Lower leg skin (tissue), 4 donors: ENCODE data around the gene BPI. TPM values are rescaled to one million over a fixed set of nuclear protein-coding genes. Genes with fewer than 3 reads are reported as not detected.

ENCODE experiments used
- DNase-seq, 2 donors: peaks; one replicate each; pipeline ENCODE4 v3.0.0-alpha.2; 2019; ENCODE audit warnings: low spot score in 2 of 2
- H3K4me3 ChIP-seq: fragments of 200-600 bp; sonication (generic); 2 replicates; pipeline ENCODE4 v1.5.1; 2017; ENCODE audit warnings: mild to moderate bottlenecking, low read depth; ENCODE audit not compliant: poor library complexity, severe bottlenecking
- POLR2A ChIP-seq, 2 donors: fragments of 450-650 bp; IDR thresholded peaks; one replicate each; pipeline ENCODE4 v1.6.1; 2016 to 2017; ENCODE audit warnings: antibody characterized with exemption in 2 of 2, mild to moderate bottlenecking in 1 of 2, moderate library complexity in 1 of 2
- WGBS, 2 donors: methylation state at CpG; one replicate each; pipeline ENCODE4 v1.1.5; 2018; 5-methylcytosine and 5-hydroxymethylcytosine counted together
- intact Hi-C: fragments of 100-400 bp; cut with DNase I; formaldehyde crosslinking; loops from one replicate; pipeline ENCODE4 v1.15.0; 2023; ENCODE audit warnings: low total_unique reads
- total RNA-seq, 4 donors: library from RNA; depleted of rRNA; stranded (reverse); fragments of >200 nt; gene quantifications; one replicate each; pipeline ENCODE4 v1.1.0, GENCODE V29; 2016
- TF ChIP-seq, protein P1 (sequence below), 3 donors: fragments of 450-650 bp; IDR thresholded peaks; one replicate each; pipeline ENCODE4 v1.5.1; 2016; ENCODE audit warnings: antibody characterized with exemption in 3 of 3, mild to moderate bottlenecking in 3 of 3, moderate library complexity in 2 of 3

BPI gene
- total RNA-seq, 4 donors from 2014 or later: not detected

DNA sequence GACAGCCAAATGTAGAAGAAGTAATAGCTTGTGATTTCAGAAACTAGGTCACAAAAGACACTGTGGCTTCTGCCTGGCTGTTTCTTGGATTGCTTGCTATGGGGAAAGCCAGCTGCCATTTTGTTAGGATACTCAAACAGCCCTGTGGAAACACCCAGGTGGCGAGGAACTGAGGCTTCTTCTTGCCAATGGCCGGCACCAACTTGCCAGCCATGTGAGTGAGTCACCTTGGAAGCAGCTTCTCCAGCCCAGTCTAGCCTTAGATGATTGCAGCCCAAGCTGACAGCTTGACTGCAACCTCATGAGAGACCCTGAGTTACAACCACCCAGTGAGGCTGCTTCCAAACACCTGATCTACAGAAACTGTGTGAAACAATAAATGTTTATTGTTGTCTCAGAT is 31.6 kb upstream of the BPI start:
- TF ChIP-seq, protein P1, sequence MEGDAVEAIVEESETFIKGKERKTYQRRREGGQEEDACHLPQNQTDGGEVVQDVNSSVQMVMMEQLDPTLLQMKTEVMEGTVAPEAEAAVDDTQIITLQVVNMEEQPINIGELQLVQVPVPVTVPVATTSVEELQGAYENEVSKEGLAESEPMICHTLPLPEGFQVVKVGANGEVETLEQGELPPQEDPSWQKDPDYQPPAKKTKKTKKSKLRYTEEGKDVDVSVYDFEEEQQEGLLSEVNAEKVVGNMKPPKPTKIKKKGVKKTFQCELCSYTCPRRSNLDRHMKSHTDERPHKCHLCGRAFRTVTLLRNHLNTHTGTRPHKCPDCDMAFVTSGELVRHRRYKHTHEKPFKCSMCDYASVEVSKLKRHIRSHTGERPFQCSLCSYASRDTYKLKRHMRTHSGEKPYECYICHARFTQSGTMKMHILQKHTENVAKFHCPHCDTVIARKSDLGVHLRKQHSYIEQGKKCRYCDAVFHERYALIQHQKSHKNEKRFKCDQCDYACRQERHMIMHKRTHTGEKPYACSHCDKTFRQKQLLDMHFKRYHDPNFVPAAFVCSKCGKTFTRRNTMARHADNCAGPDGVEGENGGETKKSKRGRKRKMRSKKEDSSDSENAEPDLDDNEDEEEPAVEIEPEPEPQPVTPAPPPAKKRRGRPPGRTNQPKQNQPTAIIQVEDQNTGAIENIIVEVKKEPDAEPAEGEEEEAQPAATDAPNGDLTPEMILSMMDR (IDR thresholded peaks at IDR 0.05): no peak
- TF ChIP-seq POLR2A (IDR thresholded peaks at IDR 0.05): no peak

DNA sequence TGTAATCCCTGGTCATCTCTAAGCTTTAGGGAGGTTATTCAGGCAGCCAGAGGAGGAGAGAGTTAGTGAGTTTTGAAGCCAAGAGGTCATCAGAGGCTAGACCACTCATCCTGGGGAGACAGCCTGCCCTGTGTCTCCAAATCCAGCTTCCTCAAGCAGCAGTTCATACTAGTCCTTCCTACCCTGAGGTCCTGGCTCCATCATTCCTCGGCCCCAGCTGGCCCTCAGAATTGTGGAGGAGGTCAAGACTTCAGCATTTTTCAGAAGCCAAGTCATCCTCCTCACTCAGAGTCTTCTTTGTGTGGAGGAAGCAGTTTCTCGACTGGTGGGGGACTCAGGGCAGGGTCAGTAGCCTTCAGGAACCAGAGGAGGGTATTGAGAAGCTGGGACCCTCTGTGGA is 31.0 kb upstream of the BPI start:
- no peak for TF ChIP-seq POLR2A (IDR thresholded peaks at IDR 0.05)
- DNase-seq: peak in 1 of 2 donors; percentile 56
- intact Hi-C loops: no loop called here
- no peak overlapping the region for H3K4me3 ChIP-seq
- 55 to 74% methylated on average over 2 of the region's 2 CpGs for WGBS, 2 donors

More for the DNA sequence above, 31.6 kb upstream of the BPI start:
- H3K4me3 ChIP-seq: no peak overlapping the region
- DNase-seq: peak in 1 of 2 donors; percentile 70
- intact Hi-C loops: no loop called here
- WGBS, 2 donors: 49 to 57% methylated on average over 2 of the region's 2 CpGs

DNA sequence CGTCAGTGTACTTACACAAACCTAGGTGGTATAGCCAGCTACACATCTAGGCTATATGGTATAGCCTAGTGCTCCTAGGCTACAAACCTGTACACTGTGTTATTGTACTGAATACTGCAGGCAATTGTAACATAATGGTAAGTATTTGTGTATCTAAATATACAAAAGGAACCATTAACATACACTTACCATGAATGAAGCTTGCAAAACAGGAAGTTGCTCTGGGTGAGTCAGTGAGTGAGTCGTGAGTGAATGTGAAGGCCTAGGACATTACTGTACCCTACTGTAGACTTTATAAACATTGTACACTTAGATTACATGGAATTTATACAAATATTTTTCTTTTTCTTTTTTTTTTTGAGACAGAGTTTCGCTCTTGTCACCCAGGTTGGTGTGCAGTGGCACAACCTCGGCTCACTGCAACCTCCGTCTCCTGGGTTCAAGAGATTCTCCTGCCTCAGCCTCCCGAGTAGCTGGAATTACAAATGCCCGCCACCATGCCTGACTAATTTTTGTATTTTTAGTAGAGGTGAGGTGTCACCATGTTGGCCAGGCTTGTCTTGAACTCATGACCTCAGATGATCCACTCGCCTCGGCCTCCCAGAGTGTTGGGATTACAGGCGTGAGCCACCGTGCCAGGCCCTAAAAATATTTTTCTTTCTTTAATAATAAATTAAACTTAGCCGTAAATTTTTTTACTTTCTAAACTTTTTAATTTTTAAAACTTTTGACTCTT is 28.0 kb upstream of the BPI start:
- intact Hi-C loops: no loop called here
- TF ChIP-seq, protein P1 (IDR thresholded peaks at IDR 0.05): no peak
- no peak overlapping the region for H3K4me3 ChIP-seq
- peak in 1 of 2 donors; percentile 53 for DNase-seq
- 86 to 88% methylated on average over 12 of the region's 12 CpGs for WGBS, 2 donors

DNA sequence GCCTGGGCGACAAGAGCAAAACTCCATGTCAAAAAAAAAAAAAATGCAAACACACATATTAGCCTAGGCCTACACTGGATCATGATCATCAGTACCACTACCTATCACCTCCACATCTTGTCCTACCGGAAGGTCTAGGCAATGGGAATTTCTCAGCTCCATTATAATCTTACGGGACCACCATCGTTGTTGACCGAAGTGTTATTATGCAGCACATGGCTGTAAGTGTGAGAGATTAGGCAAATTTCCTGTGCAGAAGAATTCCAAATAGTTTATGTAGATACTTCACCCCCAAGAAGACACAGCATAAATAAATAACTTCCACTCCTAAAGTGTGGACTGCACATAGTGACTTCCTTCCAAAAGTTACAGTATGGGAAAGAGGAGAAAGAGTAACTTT is 26.7 kb upstream of the BPI start:
- intact Hi-C loops: no loop called here
- WGBS, 2 donors: 94 to 96% methylated on average over 5 of the region's 5 CpGs
- DNase-seq: peak in 1 of 2 donors; percentile 26
- TF ChIP-seq POLR2A (IDR thresholded peaks at IDR 0.05): no peak
- TF ChIP-seq, protein P1 (IDR thresholded peaks at IDR 0.05): no peak
- H3K4me3 ChIP-seq: no peak overlapping the region

DNA sequence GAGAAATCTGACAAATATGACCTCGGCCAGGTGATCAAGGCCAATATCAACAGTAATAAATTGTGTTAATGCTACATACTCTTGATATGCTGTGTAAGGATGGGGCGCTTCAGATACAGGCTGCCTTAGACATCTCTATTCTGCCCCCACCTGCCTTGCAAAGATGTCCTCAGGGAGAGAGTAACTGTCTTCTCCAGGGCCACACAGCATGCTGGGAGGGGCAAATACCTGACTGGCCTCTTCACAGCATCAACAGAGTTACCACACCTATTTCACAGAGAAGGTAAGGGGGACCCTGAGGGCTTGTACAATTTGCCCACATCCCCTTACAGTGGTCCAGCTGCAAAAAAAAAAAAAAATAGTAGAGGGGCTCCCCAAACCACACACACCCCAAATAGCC is 26.3 kb upstream of the BPI start:
- no peak for TF ChIP-seq POLR2A (IDR thresholded peaks at IDR 0.05)
- TF ChIP-seq, protein P1 (IDR thresholded peaks at IDR 0.05): no peak
- WGBS, 2 donors: 95 to 96% methylated on average over 2 of the region's 2 CpGs
- DNase-seq: peak in 1 of 2 donors; percentile 12
- H3K4me3 ChIP-seq: no peak overlapping the region
- intact Hi-C loops: no loop called here

DNA sequence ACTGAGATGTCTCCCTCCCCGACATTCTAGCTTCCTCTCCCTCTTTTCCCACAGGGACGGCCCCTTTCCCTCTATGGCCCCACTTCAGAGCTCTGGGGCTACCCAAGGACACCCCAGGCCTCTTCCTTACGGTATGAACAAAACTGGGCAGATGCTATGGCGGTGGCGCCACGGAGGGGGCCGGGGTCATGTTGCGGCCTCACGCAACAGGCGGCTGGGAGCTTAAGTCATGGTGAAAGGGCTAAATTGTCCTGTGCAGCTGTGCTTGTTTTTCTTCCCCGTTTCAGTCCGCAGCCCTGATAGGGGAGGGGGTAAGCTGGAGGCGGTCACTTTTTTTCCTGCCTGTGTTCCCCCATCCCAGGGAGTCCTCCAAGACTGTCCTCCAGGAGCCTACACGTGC is 25.8 kb upstream of the BPI start:
- H3K4me3 ChIP-seq: no peak overlapping the region
- TF ChIP-seq, protein P1 (IDR thresholded peaks at IDR 0.05): no peak
- no peak for TF ChIP-seq POLR2A (IDR thresholded peaks at IDR 0.05)
- 75% methylated on average over 14 of the region's 14 CpGs for WGBS, 2 donors
- peak in 1 of 2 donors; percentile 53 for DNase-seq
- intact Hi-C loops: no loop called here
